GM12864 (cell line): ENCODE results near the gene ZBTB16.

Source experiments
- DNase-seq: peaks from one replicate; pipeline ENCODE4 v3.0.0-alpha.2; 2011; ENCODE audit warnings: low read depth
- H3K4me3 ChIP-seq: 2 replicates; pipeline ENCODE4 v1.5.1; 2011; ENCODE audit warnings: mild to moderate bottlenecking, low read depth, low read length, control low read depth
- CTCF ChIP-seq: IDR thresholded peaks from 2 replicates; pipeline ENCODE4 v1.5.1; 2011; ENCODE audit warnings: low read depth, mild to moderate bottlenecking, moderate library complexity, low read length, control low read depth, inconsistent platforms; ENCODE audit errors: missing control alignments

ZBTB16 gene

GRCh38 chr11:114081641-114082414 lies 22.3 kb downstream of the ZBTB16 start:
- no peak for TF ChIP-seq CTCF
- no peak overlapping the region for H3K4me3 ChIP-seq
- DNase-seq, result no peak

- TF ChIP-seq CTCF, result no peak
- H3K4me3 ChIP-seq, result no peak overlapping the region
- no peak for DNase-seq
Observed at GRCh38 chr11:114082415-114082748, 22.9 kb downstream of the ZBTB16 start.

DNA sequence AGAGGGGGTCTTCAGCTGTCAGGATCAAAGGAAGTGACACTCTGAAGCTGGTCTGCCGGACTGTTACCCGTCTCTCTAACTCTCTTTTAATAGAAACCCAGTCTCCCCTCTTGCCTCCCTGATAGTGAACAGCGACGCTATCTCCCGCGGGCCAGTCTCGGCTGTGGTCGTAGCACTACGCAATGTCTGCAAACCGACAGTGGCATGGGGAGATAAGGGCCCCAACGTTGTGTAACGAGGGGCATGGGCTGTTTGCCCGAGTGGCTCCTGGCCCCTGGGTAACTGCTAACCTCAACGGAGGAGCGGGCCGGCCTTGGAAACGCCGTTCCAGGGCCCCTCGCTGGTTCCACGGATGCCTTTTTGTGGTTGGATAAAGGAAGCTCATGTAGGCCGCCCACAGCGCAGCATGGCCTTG lies 23.3 kb downstream of the ZBTB16 start:
- no peak overlapping the region for H3K4me3 ChIP-seq
- DNase-seq, result no peak
- TF ChIP-seq CTCF, result no peak

DNA sequence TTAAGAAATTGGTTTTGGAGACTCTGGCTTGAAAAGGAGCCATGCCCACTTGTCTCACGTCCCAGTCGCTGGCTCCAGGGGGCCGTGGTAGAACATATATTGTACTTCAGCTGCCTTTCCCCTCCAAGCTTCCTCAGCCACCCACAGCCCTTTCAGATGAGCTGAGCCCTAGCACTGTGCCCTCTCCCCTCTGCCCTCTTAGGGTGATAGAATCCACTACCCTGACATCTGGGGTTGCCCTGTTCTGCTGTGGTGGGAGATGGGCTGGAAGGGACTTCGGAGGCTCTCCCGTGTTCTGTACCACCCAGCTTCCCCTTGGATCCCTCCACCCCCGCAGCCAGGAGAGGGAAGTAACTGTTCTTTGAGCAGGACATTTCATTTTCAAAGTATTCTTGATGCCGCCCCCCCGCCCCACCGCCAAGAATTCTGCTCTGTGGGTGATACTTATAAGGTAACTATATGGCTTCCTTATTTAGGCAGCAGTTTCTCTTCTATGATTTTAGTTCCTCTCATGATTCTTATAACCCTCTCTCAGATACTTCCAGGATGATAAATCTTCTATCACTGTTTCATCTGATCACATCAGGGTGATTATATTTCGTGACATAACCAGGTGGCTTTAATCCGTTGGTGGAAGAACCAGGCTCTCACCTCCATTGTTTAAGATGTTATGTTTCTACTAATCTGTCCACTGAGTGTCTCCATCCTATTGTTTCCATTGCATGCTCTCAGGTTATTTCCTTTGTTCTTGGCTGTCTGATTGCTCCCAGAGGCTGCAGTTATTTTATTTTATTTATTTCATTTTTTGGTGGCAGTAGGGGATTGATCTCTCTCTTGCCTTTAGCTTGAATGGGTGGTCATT lies 24.1 kb downstream of the ZBTB16 start:
- no peak for DNase-seq
- no peak overlapping the region for H3K4me3 ChIP-seq
- TF ChIP-seq CTCF, result no peak

- TF ChIP-seq CTCF, result no peak
- no peak overlapping the region for H3K4me3 ChIP-seq
- DNase-seq, result no peak
Observed at GRCh38 chr11:114084414-114084813, 24.9 kb downstream of the ZBTB16 start.

GRCh38 chr11:114085965-114086793 lies 26.7 kb downstream of the ZBTB16 start:
- no peak overlapping the region for H3K4me3 ChIP-seq
- no peak for DNase-seq
- no peak for TF ChIP-seq CTCF
